T-cell (primary cell): ENCODE measurements around the gene ACAP2. TPM values are rescaled to one million over a fixed set of nuclear protein-coding genes. Genes with fewer than 3 reads are reported as not detected.
A peak's percentile ranks its signal among the peaks of the same experiment; 100 is the strongest.

Experiments
- ATAC-seq, 4 experiments: fragments of 200-7000 bp in 3 of 4; fragments of 150-1000 bp in 1 of 4; cut with Tn5 transposase; replicated peaks in 1 of 4; 1 replicate in 3 of 4; 2 replicates in 1 of 4; pipeline ENCODE4 v1.10.0; 2021; ENCODE audit warnings: moderate library complexity in 3 of 4, mild to moderate bottlenecking in 2 of 4, moderate number of reproducible peaks in 1 of 4
- CTCF ChIA-PET, 2 donors: fragments of 300-600 bp; sonication (Branson Sonifier 250); formaldehyde crosslinking; loops; one replicate each; lab custom pipeline; 2022; ENCODE audit warnings: antibody characterized with exemption in 2 of 2; lab: Charles Lee
- POLR2A ChIA-PET, 2 donors: fragments of 300-600 bp; sonication (Branson Sonifier 250); formaldehyde crosslinking; loops; one replicate each; lab custom pipeline; 2022; ENCODE audit warnings: antibody characterized with exemption in 2 of 2; lab: Charles Lee
- DNase-seq, 35 experiments: peaks; one replicate each; pipeline versions ENCODE4 v3.0.0 to v3.0.0-alpha.2; 2013 to 2023
- H3K27ac ChIP-seq: one replicate; pipeline ENCODE4 v1.5.1; 2013; ENCODE audit warnings: low read length
- H3K27me3 ChIP-seq, 2 experiments: replicated peaks in 1 of 2; 1 replicate in 1 of 2; 2 replicates in 1 of 2; pipeline versions ENCODE4 v1.6.1 to v1.7.0; 2013; ENCODE audit warnings: low read length in 1 of 2, mixed read lengths in 1 of 2; ENCODE audit not compliant: control insufficient read depth in 2 of 2, insufficient read depth in 2 of 2; ENCODE audit errors: extremely low read depth in 1 of 2
- H3K36me3 ChIP-seq, 2 donors: 1 replicate in 1 of 2; 2 replicates in 1 of 2; pipeline versions ENCODE4 v1.6.1 to v1.7.0; 2013; ENCODE audit warnings: low read length in 1 of 2; ENCODE audit not compliant: control insufficient read depth in 2 of 2, insufficient read depth in 1 of 2; ENCODE audit errors: extremely low read depth in 1 of 2
- H3K4me1 ChIP-seq, 2 experiments: 1 replicate in 1 of 2; 2 replicates in 1 of 2; pipeline versions ENCODE4 v1.6.1 to v1.7.0; 2013; ENCODE audit warnings: low read length in 2 of 2, mixed read lengths in 1 of 2; ENCODE audit not compliant: insufficient read depth in 2 of 2, control insufficient read depth in 1 of 2; ENCODE audit errors: extremely low read depth in 1 of 2
- H3K4me3 ChIP-seq, 2 donors: 1 replicate in 1 of 2; 2 replicates in 1 of 2; pipeline versions ENCODE4 v1.5.1 to v1.7.0; 2013; ENCODE audit warnings: mild to moderate bottlenecking in 2 of 2, low read length in 1 of 2, moderate library complexity in 1 of 2; ENCODE audit not compliant: control insufficient read depth in 1 of 2; ENCODE audit errors: extremely low read depth in 1 of 2
- H3K9me3 ChIP-seq: 2 replicates; pipeline ENCODE4 v1.7.0; 2013
- H3K27ac Mint-ChIP-seq, 2 donors: one replicate each; pipeline ENCODE4 v1.8.0; 2020 to 2021; ENCODE audit warnings: mild to moderate bottlenecking in 2 of 2, mixed read lengths in 2 of 2
- H3K27me3 Mint-ChIP-seq, 2 donors: one replicate each; pipeline ENCODE4 v1.8.0; 2021 to 2022; ENCODE audit warnings: mixed read lengths in 2 of 2
- H3K36me3 Mint-ChIP-seq: one replicate; pipeline ENCODE4 v1.8.0; 2021; ENCODE audit warnings: mixed read lengths
- H3K4me1 Mint-ChIP-seq, 3 donors: one replicate each; pipeline ENCODE4 v1.8.0; 2020 to 2022; ENCODE audit warnings: mixed read lengths in 3 of 3, mild to moderate bottlenecking in 1 of 3
- H3K4me3 Mint-ChIP-seq, 3 donors: one replicate each; pipeline ENCODE4 v1.8.0; 2020 to 2022; ENCODE audit warnings: mild to moderate bottlenecking in 3 of 3, mixed read lengths in 3 of 3, moderate library complexity in 3 of 3
- H3K9me3 Mint-ChIP-seq, 3 donors: one replicate each; pipeline ENCODE4 v1.8.0; 2020 to 2022; ENCODE audit warnings: mixed read lengths in 3 of 3
- WGBS: methylation state at CpG from one replicate; pipeline ENCODE4 v1.1.5; 2013; ENCODE audit warnings: missing lambda C conversion rate; ENCODE audit not compliant: insufficient coverage; 5-methylcytosine and 5-hydroxymethylcytosine counted together
- total RNA-seq, 35 experiments: library from RNA in 6 of 35; stranded (reverse) in 6 of 35; fragments of 120-200 nt in 1 of 35; gene quantifications; one replicate each; pipeline versions ENCODE4 v1.2.1 to v1.2.4 and lab custom pipeline; 2013 to 2026

The ACAP2 gene
- total RNA-seq, 5 donors from 2014 or later (not counting 1 experiment from before 2014, with no cell fraction given): 63.6 to 90.7 (median 72.5) TPM

DNA sequence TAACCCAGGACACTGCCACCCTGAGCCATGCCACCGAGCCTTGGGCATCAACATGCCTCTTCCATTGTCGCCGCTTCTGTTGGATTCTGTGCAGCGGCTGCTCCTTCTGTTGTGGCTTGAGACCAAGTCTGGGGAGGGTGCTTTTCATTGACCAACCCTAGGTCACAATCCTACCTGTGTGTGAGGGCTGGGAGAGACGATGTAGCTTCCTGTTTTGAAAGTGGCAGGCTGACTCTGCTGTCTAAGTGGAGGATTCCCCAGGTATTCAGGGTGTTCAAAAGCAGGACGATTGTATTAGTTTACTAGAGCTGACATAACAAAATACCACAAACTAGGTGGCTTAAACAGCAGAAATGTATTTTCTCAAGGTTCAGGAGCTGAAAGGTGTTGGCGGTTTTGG lies 13.0 kb upstream of the ACAP2 start:
- H3K27ac Mint-ChIP-seq: peak overlapping the region; percentile 26 to 68
- H3K9me3 Mint-ChIP-seq: peaks cover 4 to 5% (median 4%) of the 10 kb centered on the region in 3 donors
- Histone ChIP-seq H3K27ac (no peak overlapping the region), H3K9me3 (no peaks in the 10 kb centered on the region), H3K4me1 (peaks cover 11 to 15% of the 10 kb centered on the region in 2 experiments), H3K36me3 (no peaks in the 10 kb centered on the region), H3K4me3 (no peak overlapping the region), H3K27me3 (no peaks in the 10 kb centered on the region)
- no peak overlapping the region for H3K4me3 Mint-ChIP-seq
- peaks cover 25 to 27% (median 27%) of the 10 kb centered on the region in 3 donors for H3K4me1 Mint-ChIP-seq
- H3K36me3 Mint-ChIP-seq: peaks cover 2% of the 10 kb centered on the region
- no peaks in the 10 kb centered on the region for H3K27me3 Mint-ChIP-seq
- CTCF ChIA-PET: no interaction called here
- peak in 3 of 4 experiments; percentile 31 to 46 (median 41) for ATAC-seq
- DNase-seq: peak in 3 of 35 experiments; percentile 4 to 17 (median 4)
- whole genome bisulfite sequencing: 100% methylated on average over 2 of the region's 7 CpGs
- POLR2A ChIA-PET: interaction anchor here in 1 of 2 donors (0.5 kb wide), 1 partner anchor 95 kb away, joined by 3 read pairs; no protein-coding TSS in a partner anchor

DNA sequence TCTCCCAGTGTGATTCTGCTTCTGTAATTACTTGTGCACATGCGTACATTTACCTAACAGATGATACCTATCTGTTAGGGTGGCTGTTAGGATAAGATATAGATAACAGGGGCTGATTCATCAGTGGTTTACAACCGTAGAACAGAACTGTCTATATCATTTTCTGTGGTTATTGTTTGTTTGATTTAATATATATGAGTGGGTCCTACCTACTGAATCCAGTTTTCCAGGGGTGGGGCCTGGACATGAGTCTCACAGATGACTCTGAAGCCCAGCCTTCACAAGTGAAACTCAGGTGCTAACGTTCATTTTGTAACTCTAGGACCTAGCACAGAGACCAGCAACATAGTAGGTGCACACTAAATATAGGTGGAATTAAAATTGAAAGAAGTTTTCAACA lies 10.4 kb upstream of the ACAP2 start:
- peaks cover 2% of the 10 kb centered on the region for H3K36me3 Mint-ChIP-seq
- peaks cover 14 to 18% (median 14%) of the 10 kb centered on the region in 3 donors for H3K4me1 Mint-ChIP-seq
- peaks cover 9% of the 10 kb centered on the region in 2 experiments for H3K4me1 ChIP-seq
- H3K27me3 ChIP-seq: no peaks in the 10 kb centered on the region
- WGBS: 100% methylated on average over 1 of the region's 3 CpGs
- no peak overlapping the region for H3K4me3 ChIP-seq
- ChIA-PET CTCF (interaction anchor here in 1 of 2 donors (0.5 kb wide), 1 partner anchor 118 kb away, joined by 3 read pairs; no protein-coding TSS in a partner anchor), POLR2A (no interaction called here)
- peak in 2 of 4 experiments; percentile 29 to 47 for ATAC-seq
- H3K27ac Mint-ChIP-seq: no peak overlapping the region
- DNase-seq: no peak
- no peaks in the 10 kb centered on the region for H3K27me3 Mint-ChIP-seq
- H3K9me3 Mint-ChIP-seq: peaks cover 4 to 5% (median 4%) of the 10 kb centered on the region in 3 donors
- no peak overlapping the region for H3K27ac ChIP-seq
- no peaks in the 10 kb centered on the region for H3K36me3 ChIP-seq
- no peaks in the 10 kb centered on the region for H3K9me3 ChIP-seq
- H3K4me3 Mint-ChIP-seq: no peak overlapping the region

- no peaks in the 10 kb centered on the region for H3K27me3 ChIP-seq
- no peak overlapping the region for H3K27ac ChIP-seq
- H3K4me3 ChIP-seq: no peak overlapping the region
- CTCF ChIA-PET: no interaction called here
- Mint-ChIP-seq H3K27ac (no peak overlapping the region), H3K4me3 (no peak overlapping the region), H3K36me3 (peaks cover 2% of the 10 kb centered on the region), H3K4me1 (peaks cover 9 to 14% (median 11%) of the 10 kb centered on the region in 3 donors), H3K9me3 (peaks cover 4 to 5% (median 4%) of the 10 kb centered on the region in 3 donors), H3K27me3 (no peaks in the 10 kb centered on the region)
- ATAC-seq (no peak), DNase-seq (no peak)
- H3K4me1 ChIP-seq: peaks cover 7 to 8% of the 10 kb centered on the region in 2 experiments
- H3K36me3 ChIP-seq: no peaks in the 10 kb centered on the region
- POLR2A ChIA-PET: interaction anchor here in 1 of 2 donors (0.5 kb wide), 1 partner anchor 76 kb away, joined by 4 read pairs; no protein-coding TSS in a partner anchor
- no peaks in the 10 kb centered on the region for H3K9me3 ChIP-seq
- WGBS: 100% methylated on average over 2 of the region's 6 CpGs
Measured at GRCh38 chr3:195451373-195452015, 8.7 kb upstream of the ACAP2 start.

- Histone ChIP-seq H3K9me3 (no peaks in the 10 kb centered on the region), H3K36me3 (no peaks in the 10 kb centered on the region), H3K27ac (no peak overlapping the region), H3K4me1 (peaks cover 3 to 4% of the 10 kb centered on the region in 2 experiments), H3K27me3 (no peaks in the 10 kb centered on the region), H3K4me3 (no peak overlapping the region)
- ATAC-seq (no peak), DNase-seq (no peak)
- H3K4me3 Mint-ChIP-seq: no peak overlapping the region
- peaks cover 4 to 5% (median 4%) of the 10 kb centered on the region in 3 donors for H3K9me3 Mint-ChIP-seq
- 94% methylated on average over 3 of the region's 5 CpGs for WGBS
- CTCF ChIA-PET: no interaction called here
- H3K4me1 Mint-ChIP-seq: peaks cover 9 to 17% (median 12%) of the 10 kb centered on the region in 3 donors
- no peak overlapping the region for H3K27ac Mint-ChIP-seq
- POLR2A ChIA-PET: interaction anchor here in 1 of 2 donors (0.5 kb wide), 1 partner anchor 167 kb away, joined by 3 read pairs; no protein-coding TSS in a partner anchor
- H3K27me3 Mint-ChIP-seq: no peaks in the 10 kb centered on the region
- peaks cover 2% of the 10 kb centered on the region for H3K36me3 Mint-ChIP-seq
Measured at GRCh38 chr3:195450731-195451229, 8.0 kb upstream of the ACAP2 start.

GRCh38 chr3:195448205-195448875 lies 5.5 kb upstream of the ACAP2 start:
- ChIA-PET POLR2A (no interaction called here), CTCF (no interaction called here)
- no peak overlapping the region for H3K4me3 ChIP-seq
- H3K27ac Mint-ChIP-seq: no peak overlapping the region
- H3K27me3 ChIP-seq: no peaks in the 10 kb centered on the region
- H3K9me3 Mint-ChIP-seq: no peaks in the 10 kb centered on the region
- H3K27me3 Mint-ChIP-seq: no peaks in the 10 kb centered on the region
- H3K4me1 Mint-ChIP-seq: peaks cover 22 to 26% (median 25%) of the 10 kb centered on the region in 3 donors
- no peak overlapping the region for H3K4me3 Mint-ChIP-seq
- no peaks in the 10 kb centered on the region for H3K36me3 Mint-ChIP-seq
- H3K36me3 ChIP-seq: no peaks in the 10 kb centered on the region
- DNase-seq (no peak), ATAC-seq (no peak)
- peaks cover 10 to 11% of the 10 kb centered on the region in 2 experiments for H3K4me1 ChIP-seq
- WGBS: 100% methylated on average over 1 of the region's 12 CpGs
- no peaks in the 10 kb centered on the region for H3K9me3 ChIP-seq
- no peak overlapping the region for H3K27ac ChIP-seq

DNA sequence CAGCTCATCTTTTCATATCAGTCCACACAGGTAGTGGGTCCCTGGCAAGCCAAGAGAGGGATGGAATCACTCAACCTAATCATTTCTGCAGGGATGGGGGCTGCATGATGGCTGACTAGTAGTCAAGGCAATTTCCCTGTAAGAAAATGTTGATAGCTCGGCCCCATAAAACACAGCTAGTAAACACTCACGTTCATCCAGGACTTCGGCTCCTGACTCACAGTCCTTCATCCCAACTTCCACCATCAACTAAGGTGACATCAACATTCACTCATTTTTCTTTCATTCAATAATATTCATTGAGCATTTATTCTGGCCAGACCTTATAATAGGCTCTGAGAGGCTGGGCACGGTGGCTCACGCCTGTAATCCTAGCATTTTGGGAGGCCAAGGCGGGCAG lies 4.4 kb upstream of the ACAP2 start:
- ATAC-seq: no peak
- H3K27ac ChIP-seq: no peak overlapping the region
- ChIA-PET POLR2A (interaction anchor here in 1 of 2 donors (0.8 kb wide), 1 partner anchor 137 kb away, joined by 3 read pairs; no protein-coding TSS in a partner anchor), CTCF (interaction anchor here in 1 of 2 donors (0.6 kb wide), 1 partner anchor 59 kb away, joined by 3 read pairs; no protein-coding TSS in a partner anchor)
- peaks cover 11 to 14% of the 10 kb centered on the region in 2 experiments for H3K4me1 ChIP-seq
- 100% methylated on average over 6 of the region's 6 CpGs for WGBS
- Mint-ChIP-seq H3K9me3 (no peaks in the 10 kb centered on the region), H3K4me3 (no peak overlapping the region), H3K27me3 (no peaks in the 10 kb centered on the region), H3K36me3 (no peaks in the 10 kb centered on the region), H3K27ac (peak overlapping the region in 1 of 2 donors; percentile 28), H3K4me1 (peaks cover 24 to 29% (median 25%) of the 10 kb centered on the region in 3 donors)
- H3K27me3 ChIP-seq: no peaks in the 10 kb centered on the region
- no peak for DNase-seq
- no peaks in the 10 kb centered on the region for H3K36me3 ChIP-seq
- no peak overlapping the region for H3K4me3 ChIP-seq
- no peaks in the 10 kb centered on the region for H3K9me3 ChIP-seq
